Prostate gland (tissue), 2 donors: Measurements from ENCODE around the gene APLF.

ENCODE experiments used
- CTCF ChIP-seq, 4 experiments: fragments of 200-600 bp in 2 of 4; fragments of 450-650 bp in 2 of 4; sonication (generic) in 2 of 4; IDR thresholded peaks; 1 replicate in 3 of 4; 2 replicates in 1 of 4; pipeline ENCODE4 v1.5.1; 2016 to 2019; ENCODE audit warnings: antibody characterized with exemption in 4 of 4, mild to moderate bottlenecking in 2 of 4, moderate library complexity in 2 of 4
- POLR2AphosphoS5 ChIP-seq: sonication (generic); formaldehyde crosslinking; IDR thresholded peaks from one replicate; pipeline ENCODE4 v1.6.1; 2017; ENCODE audit warnings: antibody characterized with exemption

- TF ChIP-seq CTCF (IDR thresholded peaks at IDR 0.05) (no peak), POLR2AphosphoS5 (no peak)
Observed at GRCh38 chr2:68562934-68563333, 95.5 kb downstream of the APLF start.
